HG02840 (cell line): ENCODE results near the gene NPY1R.

ENCODE experiments used
- ATAC-seq: cut with Tn5 transposase; IDR thresholded peaks from one replicate; pipeline ENCODE4 v1.9.1; 2021; ENCODE audit warnings: mild to moderate bottlenecking, moderate library complexity, moderate number of reproducible peaks; ENCODE audit not compliant: unreplicated experiment, low FRiP score

Gene NPY1R

GRCh38 chr4:163280703-163281519, 51.5 kb downstream of the NPY1R start:
- no peak for ATAC-seq

GRCh38 chr4:163279713-163280112, 52.7 kb downstream of the NPY1R start:
- no peak for ATAC-seq

- ATAC-seq, result no peak
Observed at GRCh38 chr4:163274861-163275260, 57.5 kb downstream of the NPY1R start.
